PC-9 (cell line): ENCODE measurements around the gene TMPRSS12. TPM values are rescaled to one million over a fixed set of nuclear protein-coding genes. Genes with fewer than 3 reads are reported as not detected.

Experiments
- BruUV-seq: library from RNA; stranded (reverse); fragments of 400-500 nt; replicated peaks from 2 replicates; lab custom pipeline; 2021; lab: Mats Ljungman, UMichigan
- CTCF ChIA-PET: fragments of 300-600 bp; sonication (Branson Sonifier 250); formaldehyde crosslinking; loops from one replicate; lab custom pipeline; 2022; ENCODE audit warnings: antibody characterized with exemption; lab: Charles Lee
- POLR2A ChIA-PET: fragments of 300-600 bp; sonication (Branson Sonifier 250); formaldehyde crosslinking; loops from one replicate; lab custom pipeline; 2022; ENCODE audit warnings: antibody characterized with exemption; ENCODE audit not compliant: unreplicated experiment; lab: Charles Lee
- DNase-seq, 2 experiments: peaks; one replicate each; pipeline versions ENCODE4 v3.0.0 to v3.0.0-alpha.2; 2015 to 2022; ENCODE audit warnings: mixed read lengths in 1 of 2
- H2AFZ ChIP-seq: fragments of 200-600 bp; sonication (generic); 2 replicates; pipeline ENCODE4 v1.8.1; 2017; ENCODE audit warnings: antibody characterized with exemption
- H3F3A ChIP-seq: fragments of 200-600 bp; sonication (generic); 2 replicates; pipeline ENCODE4 v1.8.1; 2017; ENCODE audit warnings: antibody characterized with exemption, mild to moderate bottlenecking, low read depth; ENCODE audit not compliant: insufficient read depth
- H3K27ac ChIP-seq: fragments of 200-600 bp; sonication (generic); 2 replicates; pipeline ENCODE4 v1.6.1; 2016; ENCODE audit warnings: mixed run types
- H3K27me3 ChIP-seq: fragments of 200-600 bp; sonication (generic); 2 replicates; pipeline ENCODE4 v1.6.1; 2016; ENCODE audit warnings: low read depth, mixed run types; ENCODE audit not compliant: insufficient read depth
- H3K36me3 ChIP-seq: fragments of 200-600 bp; sonication (generic); 2 replicates; pipeline ENCODE4 v1.6.1; 2016; ENCODE audit warnings: low read depth, mixed run types
- H3K4me1 ChIP-seq: fragments of 200-600 bp; sonication (generic); replicated peaks from 2 replicates; pipeline ENCODE4 v1.6.1; 2016; ENCODE audit warnings: mixed run types; ENCODE audit not compliant: insufficient read depth
- H3K4me2 ChIP-seq: fragments of 200-600 bp; sonication (generic); 2 replicates; pipeline ENCODE4 v1.6.1; 2017; ENCODE audit warnings: mixed run types
- H3K4me3 ChIP-seq: fragments of 200-600 bp; sonication (generic); 2 replicates; pipeline ENCODE4 v1.6.1; 2016; ENCODE audit warnings: mixed run types
- H3K79me2 ChIP-seq: fragments of 200-600 bp; sonication (generic); 2 replicates; pipeline ENCODE4 v1.6.1; 2017; ENCODE audit warnings: low read depth, mixed run types
- H3K9me2 ChIP-seq: fragments of 200-600 bp; sonication (generic); 2 replicates; pipeline ENCODE4 v1.8.1; 2017; ENCODE audit warnings: mild to moderate bottlenecking; ENCODE audit not compliant: insufficient read depth
- H3K9me3 ChIP-seq: fragments of 200-600 bp; sonication (generic); 2 replicates; pipeline ENCODE4 v1.8.1; 2016; ENCODE audit warnings: low read depth; ENCODE audit not compliant: insufficient read depth
- H4K20me1 ChIP-seq: fragments of 200-600 bp; sonication (generic); 2 replicates; pipeline ENCODE4 v1.8.1; 2017; ENCODE audit not compliant: insufficient read depth
- CTCF ChIP-seq: fragments of 200-600 bp; sonication (generic); conservative IDR thresholded peaks from 2 replicates; pipeline ENCODE4 v1.6.1; 2017; ENCODE audit warnings: mixed run types, antibody characterized with exemption, mild to moderate bottlenecking, moderate library complexity
- EZH2 ChIP-seq: fragments of 200-600 bp; sonication (generic); IDR thresholded peaks from 2 replicates; pipeline ENCODE4 v1.8.0; 2017; ENCODE audit warnings: antibody characterized with exemption, low read depth
- intact Hi-C: fragments of 100-400 bp; cut with micrococcal nuclease; formaldehyde crosslinking; loops from one replicate; pipeline ENCODE4 v1.10.0; 2022; ENCODE audit not compliant: unreplicated experiment
- total RNA-seq: library from RNA; stranded (reverse); gene quantifications from 2 replicates; pipeline ENCODE4 v1.2.3, GENCODE V29; 2021

TMPRSS12 gene
- total RNA-seq, 1 experiment from 2014 or later: not detected

- no peaks in the 10 kb centered on the region for H3K9me2 ChIP-seq
- POLR2A ChIA-PET: no interaction called here
- H3F3A ChIP-seq: no peaks in the 10 kb centered on the region
- no TSS peak for BruUV-seq
- H3K27me3 ChIP-seq: peaks cover 14% of the 10 kb centered on the region; the same call in 1 of the 2 replicates
- H2AFZ ChIP-seq: no peak overlapping the region
- no peak overlapping the region for H3K27ac ChIP-seq
- H4K20me1 ChIP-seq: no peaks in the 10 kb centered on the region
- intact Hi-C loops: no loop called here
- H3K9me3 ChIP-seq: no peaks in the 10 kb centered on the region; the same call in 1 of the 2 replicates
- no peaks in the 10 kb centered on the region for H3K79me2 ChIP-seq
- H3K36me3 ChIP-seq: no peaks in the 10 kb centered on the region
- H3K4me2 ChIP-seq: no peak overlapping the region
- no peak overlapping the region for H3K4me3 ChIP-seq
- H3K4me1 ChIP-seq: no peaks in the 10 kb centered on the region
- CTCF ChIA-PET: interaction anchor here (0.6 kb wide), 1 partner anchor 109 kb away, joined by 5 read pairs; no protein-coding TSS in a partner anchor
- DNase-seq: no peak
- TF ChIP-seq EZH2: no peak
- no peak for TF ChIP-seq CTCF
Observed at GRCh38 chr12:50914872-50915484, 72.3 kb downstream of the TMPRSS12 start.

GRCh38 chr12:50916292-50916691 lies 73.6 kb downstream of the TMPRSS12 start:
- Histone ChIP-seq H3K4me1 (no peaks in the 10 kb centered on the region), H4K20me1 (no peaks in the 10 kb centered on the region), H3K9me2 (no peaks in the 10 kb centered on the region), H3K36me3 (no peaks in the 10 kb centered on the region), H3K79me2 (no peaks in the 10 kb centered on the region), H3F3A (no peaks in the 10 kb centered on the region), H3K27ac (no peak overlapping the region), H3K4me3 (no peak overlapping the region), H3K9me3 (no peaks in the 10 kb centered on the region; the same call in 1 of the 2 replicates), H3K4me2 (no peak overlapping the region), H2AFZ (no peak overlapping the region), H3K27me3 (peaks cover 1% of the 10 kb centered on the region; the same call in 1 of the 2 replicates)
- POLR2A ChIA-PET: no interaction called here
- CTCF ChIA-PET: no interaction called here
- DNase-seq: no peak
- TF ChIP-seq CTCF (no peak), EZH2 (no peak)
- intact Hi-C loops: no loop called here
- no TSS peak for BruUV-seq

GRCh38 chr12:50918584-50919316 lies 76.0 kb downstream of the TMPRSS12 start:
- Histone ChIP-seq H3F3A (no peaks in the 10 kb centered on the region), H3K36me3 (no peaks in the 10 kb centered on the region), H2AFZ (no peak overlapping the region), H3K4me1 (peaks cover 9% of the 10 kb centered on the region), H3K4me2 (no peak overlapping the region), H3K79me2 (no peaks in the 10 kb centered on the region), H3K4me3 (no peak overlapping the region), H3K27me3 (no peaks in the 10 kb centered on the region), H3K9me2 (no peaks in the 10 kb centered on the region), H4K20me1 (no peaks in the 10 kb centered on the region), H3K27ac (no peak overlapping the region), H3K9me3 (no peaks in the 10 kb centered on the region)
- ChIA-PET CTCF (no interaction called here), POLR2A (no interaction called here)
- DNase-seq: no peak
- BruUV-seq: no TSS peak
- intact Hi-C loops: no loop called here
- no peak for TF ChIP-seq EZH2
